WI38 (cell line): Measurements from ENCODE around the gene BNIP1.

Experiments used
- H3K4me3 ChIP-seq: 2 replicates; pipeline ENCODE4 v1.5.1; 2011; ENCODE audit warnings: low read depth, mild to moderate bottlenecking, control low read depth, low read length
- TF ChIP-seq, protein P1 (sequence below): IDR thresholded peaks from 2 replicates; pipeline ENCODE4 v1.5.1; 2012; ENCODE audit warnings: low read depth, mild to moderate bottlenecking, control low read depth, low read length

Gene BNIP1

GRCh38 chr5:173191015-173191414 is 46.7 kb downstream of the BNIP1 start:
- TF ChIP-seq, protein P1, sequence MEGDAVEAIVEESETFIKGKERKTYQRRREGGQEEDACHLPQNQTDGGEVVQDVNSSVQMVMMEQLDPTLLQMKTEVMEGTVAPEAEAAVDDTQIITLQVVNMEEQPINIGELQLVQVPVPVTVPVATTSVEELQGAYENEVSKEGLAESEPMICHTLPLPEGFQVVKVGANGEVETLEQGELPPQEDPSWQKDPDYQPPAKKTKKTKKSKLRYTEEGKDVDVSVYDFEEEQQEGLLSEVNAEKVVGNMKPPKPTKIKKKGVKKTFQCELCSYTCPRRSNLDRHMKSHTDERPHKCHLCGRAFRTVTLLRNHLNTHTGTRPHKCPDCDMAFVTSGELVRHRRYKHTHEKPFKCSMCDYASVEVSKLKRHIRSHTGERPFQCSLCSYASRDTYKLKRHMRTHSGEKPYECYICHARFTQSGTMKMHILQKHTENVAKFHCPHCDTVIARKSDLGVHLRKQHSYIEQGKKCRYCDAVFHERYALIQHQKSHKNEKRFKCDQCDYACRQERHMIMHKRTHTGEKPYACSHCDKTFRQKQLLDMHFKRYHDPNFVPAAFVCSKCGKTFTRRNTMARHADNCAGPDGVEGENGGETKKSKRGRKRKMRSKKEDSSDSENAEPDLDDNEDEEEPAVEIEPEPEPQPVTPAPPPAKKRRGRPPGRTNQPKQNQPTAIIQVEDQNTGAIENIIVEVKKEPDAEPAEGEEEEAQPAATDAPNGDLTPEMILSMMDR = no peak
- H3K4me3 ChIP-seq = no peak overlapping the region

DNA sequence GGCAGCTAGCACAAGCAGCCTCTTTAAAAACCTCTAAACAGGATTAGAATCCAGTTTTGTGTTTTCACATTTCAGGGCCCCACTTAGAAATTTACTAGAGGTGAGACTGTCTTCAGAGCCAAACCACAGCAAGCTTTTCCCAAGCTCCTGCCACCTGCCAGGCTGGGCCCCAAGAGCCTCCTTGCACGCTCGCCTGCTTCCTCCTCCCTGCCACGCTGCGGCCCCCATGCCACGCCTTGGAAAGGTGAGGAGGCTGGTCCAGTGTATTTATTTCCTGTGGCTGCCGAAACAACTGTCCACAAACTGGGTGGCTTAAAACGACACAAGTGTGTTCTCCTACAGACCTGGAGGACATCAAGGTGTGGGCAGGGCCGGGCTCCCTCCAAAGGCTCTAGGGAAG is 47.2 kb downstream of the BNIP1 start:
- no peak overlapping the region for H3K4me3 ChIP-seq
- TF ChIP-seq, protein P1 = no peak

DNA sequence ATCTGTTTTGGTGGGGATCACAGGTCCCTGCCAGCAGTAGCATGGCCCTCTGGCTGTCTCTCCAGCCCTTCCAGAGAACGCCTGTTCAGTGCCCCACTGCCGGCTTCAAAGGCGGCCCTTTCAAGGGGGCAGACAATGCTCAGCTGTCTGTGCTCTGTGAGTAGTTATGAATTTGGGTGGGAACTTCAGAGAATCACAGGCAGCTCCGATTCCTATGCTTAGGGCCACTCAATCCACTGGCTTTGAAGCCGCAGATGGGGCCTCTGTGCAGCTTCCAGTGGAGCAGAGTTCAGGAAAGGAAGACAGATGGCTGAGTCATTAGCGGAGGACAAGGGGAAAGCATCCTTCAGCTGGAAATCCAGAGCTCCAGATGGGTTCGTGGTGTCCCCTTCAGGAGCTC is 48.2 kb downstream of the BNIP1 start:
- TF ChIP-seq, protein P1 = no peak
- no peak overlapping the region for H3K4me3 ChIP-seq

- TF ChIP-seq, protein P1 = no peak
- no peak overlapping the region for H3K4me3 ChIP-seq
These were observed 52.0 kb downstream of the BNIP1 start for GRCh38 chr5:173196133-173196952.

DNA sequence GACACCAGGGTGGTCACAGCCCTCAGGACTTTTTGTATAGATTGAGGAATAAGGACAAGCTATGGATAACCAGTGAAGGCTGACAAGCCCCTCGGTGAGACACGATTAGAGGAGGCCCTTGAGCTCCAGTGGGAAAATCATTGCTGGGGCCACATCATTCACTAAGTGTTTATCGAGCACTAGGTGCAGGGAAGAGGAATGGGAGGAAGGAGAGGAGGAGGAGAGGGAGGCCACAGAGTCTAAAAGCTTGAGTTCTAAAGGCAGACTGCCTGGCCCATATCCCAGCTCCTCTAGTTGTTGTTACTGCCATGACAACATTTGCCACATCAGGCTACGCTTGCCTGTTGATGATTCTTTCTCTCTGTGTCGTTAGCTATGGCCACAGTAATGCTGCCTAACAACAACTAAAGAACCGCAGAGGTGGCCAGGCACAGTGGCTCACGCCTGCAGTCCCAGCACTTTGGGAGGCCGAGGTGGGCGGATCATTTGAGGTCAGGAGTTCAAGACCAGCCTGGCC is 53.1 kb downstream of the BNIP1 start:
- no peak overlapping the region for H3K4me3 ChIP-seq
- TF ChIP-seq, protein P1 = no peak

DNA sequence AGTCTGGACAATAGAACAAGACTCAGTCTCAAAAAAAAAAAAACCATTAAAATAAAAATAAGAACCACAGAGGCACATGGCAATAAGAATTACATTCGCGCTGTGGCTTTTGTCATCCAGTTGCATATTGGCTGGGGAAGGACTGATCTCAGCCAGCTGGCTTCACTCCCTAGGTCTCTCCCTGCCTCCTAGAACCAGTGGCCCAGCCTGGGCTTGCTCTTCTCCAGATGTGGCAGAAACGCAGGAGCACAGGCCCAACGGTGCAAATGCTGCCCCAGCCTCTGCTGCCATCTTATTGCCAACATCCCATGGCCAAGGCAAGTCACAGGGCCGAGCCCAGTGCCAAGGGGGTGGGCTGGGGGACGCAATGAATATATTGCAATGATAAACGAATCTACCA is 53.7 kb downstream of the BNIP1 start:
- no peak overlapping the region for H3K4me3 ChIP-seq
- TF ChIP-seq, protein P1 = no peak

DNA sequence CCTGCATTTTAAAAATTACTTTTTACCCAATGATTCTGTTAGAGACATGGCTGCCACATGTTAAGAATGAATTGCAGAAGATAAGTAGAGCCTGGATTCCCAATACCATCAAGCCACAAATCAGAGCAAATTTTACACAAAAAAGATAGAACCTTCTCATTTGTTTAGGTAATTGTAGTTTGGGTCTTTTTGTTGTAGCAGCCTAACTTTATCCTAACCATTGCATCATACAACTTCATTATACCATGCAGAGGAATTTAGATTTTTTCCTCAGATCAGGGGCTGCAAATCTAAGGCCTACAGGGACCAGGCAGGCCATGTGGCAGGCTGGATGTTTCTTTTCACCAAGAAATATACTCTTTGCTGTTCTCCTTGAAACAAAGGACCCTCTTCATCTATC is 56.0 kb downstream of the BNIP1 start:
- TF ChIP-seq, protein P1 = no peak
- H3K4me3 ChIP-seq = no peak overlapping the region
